GM12878 (cell line): ENCODE data around the gene PCDHGA8. TPM values are rescaled to one million over a fixed set of nuclear protein-coding genes. Genes with fewer than 3 reads are reported as not detected.

Source experiments
- BHLHE40 ChIP-seq, 2 experiments: fragments of 450-650 bp in 1 of 2; IDR thresholded peaks; 2 replicates each; pipeline ENCODE4 v1.6.1; 2011 to 2017; ENCODE audit warnings: low read depth in 2 of 2, borderline replicate concordance in 1 of 2, improper control_type of control experiment in 1 of 2, low read length in 1 of 2, mild to moderate bottlenecking in 1 of 2
- CBX3 ChIP-seq: fragments of 200-600 bp; sonication (generic); IDR thresholded peaks from 2 replicates; pipeline ENCODE4 v1.6.1; 2016; ENCODE audit warnings: low read depth, borderline replicate concordance
- CHD2 ChIP-seq: IDR thresholded peaks from 2 replicates; pipeline ENCODE4 v1.6.1; 2011; ENCODE audit warnings: low read depth, low read length, improper control_type of control experiment, borderline replicate concordance
- EED ChIP-seq: sonication (generic); IDR thresholded peaks from 2 replicates; pipeline ENCODE4 v1.6.1; 2016; ENCODE audit warnings: antibody characterized with exemption, low read depth
- FOS ChIP-seq: IDR thresholded peaks from 3 replicates; pipeline ENCODE4 v1.6.1; 2011; ENCODE audit warnings: borderline replicate concordance; ENCODE audit not compliant: insufficient read length; ENCODE audit errors: extremely low read depth
- FOXK2 ChIP-seq: fragments of 450-650 bp; IDR thresholded peaks from 2 replicates; pipeline ENCODE4 v1.6.1; 2017; ENCODE audit warnings: mild to moderate bottlenecking, moderate library complexity
- GABPA ChIP-seq: IDR thresholded peaks from 2 replicates; pipeline ENCODE4 v1.6.1; 2014; ENCODE audit warnings: antibody characterized with exemption, low read depth, mild to moderate bottlenecking, inconsistent platforms
- IRF4 ChIP-seq: IDR thresholded peaks from 2 replicates; pipeline ENCODE4 v1.6.1; 2011; ENCODE audit warnings: low read depth, low read length
- MEF2B ChIP-seq: fragments of 450-650 bp; IDR thresholded peaks from 2 replicates; pipeline ENCODE4 v1.6.1; 2018; ENCODE audit warnings: mild to moderate bottlenecking, moderate library complexity; ENCODE audit not compliant: partially characterized antibody, poor library complexity, severe bottlenecking
- PAX8 ChIP-seq: fragments of 450-650 bp; IDR thresholded peaks from 2 replicates; pipeline ENCODE4 v1.6.1; 2017; ENCODE audit warnings: mild to moderate bottlenecking, moderate library complexity
- POU2F2 ChIP-seq: IDR thresholded peaks from 3 replicates; pipeline ENCODE4 v1.6.1; 2011; ENCODE audit warnings: low read depth, mild to moderate bottlenecking, low read length, borderline replicate concordance
- RAD21 ChIP-seq: IDR thresholded peaks from 2 replicates; pipeline ENCODE4 v1.6.1; 2011; ENCODE audit warnings: mild to moderate bottlenecking, low read depth, low read length, moderate library complexity; ENCODE audit not compliant: insufficient read depth
- RAD51 ChIP-seq: fragments of 450-650 bp; IDR thresholded peaks from 2 replicates; pipeline ENCODE4 v1.6.1; 2016; ENCODE audit warnings: moderate library complexity, mild to moderate bottlenecking, inconsistent platforms
- SMARCA5 ChIP-seq: fragments of 450-650 bp; IDR thresholded peaks from 2 replicates; pipeline ENCODE4 v1.6.1; 2017; ENCODE audit warnings: mild to moderate bottlenecking
- SP1 ChIP-seq: IDR thresholded peaks from one replicate; pipeline ENCODE4 v1.6.1; 2011; ENCODE audit warnings: low read depth, low read length
- STAT1 ChIP-seq: fragments of 450-650 bp; conservative IDR thresholded peaks from 2 replicates; pipeline ENCODE4 v1.6.1; 2014; ENCODE audit warnings: antibody characterized with exemption, mild to moderate bottlenecking
- TBL1XR1 ChIP-seq: IDR thresholded peaks from 2 replicates; pipeline ENCODE4 v1.6.1; 2012; ENCODE audit warnings: low read depth, low read length, improper control_type of control experiment
- TCF7 ChIP-seq: IDR thresholded peaks from 2 replicates; pipeline ENCODE4 v1.6.1; 2014; ENCODE audit warnings: antibody characterized with exemption, borderline replicate concordance
- ZNF24 ChIP-seq: fragments of 450-650 bp; IDR thresholded peaks from 2 replicates; pipeline ENCODE4 v1.6.1; 2017; ENCODE audit warnings: antibody characterized with exemption, mild to moderate bottlenecking
- ZSCAN29 ChIP-seq: fragments of 450-650 bp; IDR thresholded peaks from 2 replicates; pipeline ENCODE4 v1.6.1; 2017; ENCODE audit warnings: mild to moderate bottlenecking, moderate library complexity
- polyA plus RNA-seq, 11 experiments: library from polyadenylated mRNA; depleted of rRNA in 4 of 11; unstranded in 6 of 11; stranded (reverse) in 5 of 11; fragments of >200 nt; fragmentation: Nextera tagmentation in 4 of 11; fragmentation: Illumina TruSeq in 1 of 11; extraction: Ambion mirVana in 4 of 11; extraction: Trizol in 1 of 11; gene quantifications; 1 replicate in 1 of 11; 2 replicates in 10 of 11; pipeline versions ENCODE4 v1.2.1 to v1.2.3, GENCODE V29; 2011 to 2016; ENCODE audit warnings: inconsistent platforms in 2 of 11, missing spikeins in 2 of 11, low read depth in 1 of 11
- total RNA-seq, 4 experiments: library from RNA; depleted of rRNA in 3 of 4; stranded (reverse); fragments of >200 nt in 3 of 4; fragmentation: Illumina TruSeq in 1 of 4; extraction: Trizol in 1 of 4; gene quantifications; 2 replicates each; pipeline versions ENCODE4 v1.2.1 to v1.2.3, GENCODE V29; 2013 to 2021
- TF ChIP-seq, protein P1 (sequence below): fragments of 450-650 bp; IDR thresholded peaks from 2 replicates; pipeline ENCODE4 v1.6.1; 2017; ENCODE audit warnings: mild to moderate bottlenecking, low read depth, inconsistent platforms; ENCODE audit not compliant: poor library complexity, severe bottlenecking
- TF ChIP-seq, protein P2 (sequence below): fragments of 450-650 bp; IDR thresholded peaks from 2 replicates; pipeline ENCODE4 v1.6.1; 2016; ENCODE audit warnings: mild to moderate bottlenecking
- TF ChIP-seq, protein P3 (sequence below): fragments of 450-650 bp; IDR thresholded peaks from 2 replicates; pipeline ENCODE4 v1.6.1; 2017; ENCODE audit warnings: borderline replicate concordance
- TF ChIP-seq, protein P4 (sequence below), 3 experiments: IDR thresholded peaks in 2 of 3; conservative IDR thresholded peaks in 1 of 3; 2 replicates each; pipeline ENCODE4 v1.5.1; 2011; ENCODE audit warnings: low read depth in 3 of 3, low read length in 3 of 3, mild to moderate bottlenecking in 3 of 3, control low read depth in 2 of 3, moderate library complexity in 2 of 3, inconsistent platforms in 1 of 3, mixed read lengths in 1 of 3; ENCODE audit not compliant: control insufficient read depth in 2 of 3, insufficient read depth in 1 of 3; ENCODE audit errors: extremely low read depth in 1 of 3

PCDHGA8 gene
- total and polyA plus RNA-seq, 10 of the 15 experiments (the other 5 are each of a cell fraction or from before 2014, with no cell fraction given), result 0.01 to 0.04 TPM; not detected in 8

DNA sequence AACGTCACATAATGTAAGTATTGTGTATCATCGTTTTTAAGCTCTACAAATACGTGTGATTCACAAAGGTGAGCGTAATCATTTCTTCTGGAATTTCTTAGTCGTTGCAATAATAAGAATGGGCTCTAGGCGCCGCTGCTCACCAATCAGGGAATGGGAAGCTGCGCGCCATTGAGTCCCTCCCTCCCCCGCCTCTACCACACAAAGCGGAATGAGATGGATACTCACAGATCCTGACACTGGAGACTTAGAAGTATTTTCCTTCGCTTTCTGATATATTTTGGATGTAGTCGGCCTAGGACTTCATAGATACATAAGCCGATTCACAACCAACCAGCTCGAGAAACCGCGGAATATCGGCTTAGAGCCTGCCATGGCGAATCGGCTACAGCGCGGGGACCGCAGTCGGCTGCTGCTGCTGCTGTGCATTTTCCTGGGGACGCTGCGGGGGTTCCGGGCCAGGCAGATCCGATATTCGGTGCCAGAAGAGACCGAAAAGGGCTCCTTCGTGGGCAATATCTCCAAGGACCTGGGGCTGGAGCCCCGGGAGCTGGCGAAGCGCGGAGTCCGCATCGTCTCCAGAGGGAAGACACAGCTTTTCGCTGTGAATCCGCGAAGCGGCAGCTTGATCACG, 28.5 kb downstream of the PCDHGA8 start, which contains the start of gene PCDHGA11 (continued):
- TF ChIP-seq, protein P1, sequence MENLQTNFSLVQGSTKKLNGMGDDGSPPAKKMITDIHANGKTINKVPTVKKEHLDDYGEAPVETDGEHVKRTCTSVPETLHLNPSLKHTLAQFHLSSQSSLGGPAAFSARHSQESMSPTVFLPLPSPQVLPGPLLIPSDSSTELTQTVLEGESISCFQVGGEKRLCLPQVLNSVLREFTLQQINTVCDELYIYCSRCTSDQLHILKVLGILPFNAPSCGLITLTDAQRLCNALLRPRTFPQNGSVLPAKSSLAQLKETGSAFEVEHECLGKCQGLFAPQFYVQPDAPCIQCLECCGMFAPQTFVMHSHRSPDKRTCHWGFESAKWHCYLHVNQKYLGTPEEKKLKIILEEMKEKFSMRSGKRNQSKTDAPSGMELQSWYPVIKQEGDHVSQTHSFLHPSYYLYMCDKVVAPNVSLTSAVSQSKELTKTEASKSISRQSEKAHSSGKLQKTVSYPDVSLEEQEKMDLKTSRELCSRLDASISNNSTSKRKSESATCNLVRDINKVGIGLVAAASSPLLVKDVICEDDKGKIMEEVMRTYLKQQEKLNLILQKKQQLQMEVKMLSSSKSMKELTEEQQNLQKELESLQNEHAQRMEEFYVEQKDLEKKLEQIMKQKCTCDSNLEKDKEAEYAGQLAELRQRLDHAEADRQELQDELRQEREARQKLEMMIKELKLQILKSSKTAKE, result no peak
- TF ChIP-seq IRF4 (no peak), TBL1XR1 (no peak), SMARCA5 (0 out of 2 replicates have a peak, but pooled peaks have one; percentile 56), TCF7 (no peak), EED (peak; percentile 52), CBX3 (no peak), ZSCAN29 (no peak), STAT1 (no peak), ZNF24 (peak; percentile 75; the same call in 1 of the 2 replicates), PAX8 (no peak), CHD2 (no peak), MEF2B (no peak), RAD51 (no peak), POU2F2 (0 out of 3 replicates have a peak, but pooled peaks have one; percentile 22), SP1 (no peak), BHLHE40 (IDR thresholded peaks at IDR 0.05; ENCODE audit: borderline replicate concordance in 1 of 2, low read depth in 2 of 2, low read length in 1 of 2) (no peak), RAD21 (peak; percentile 82), FOS (no peak), FOXK2 (no peak), GABPA (no peak)
- TF ChIP-seq, protein P2, sequence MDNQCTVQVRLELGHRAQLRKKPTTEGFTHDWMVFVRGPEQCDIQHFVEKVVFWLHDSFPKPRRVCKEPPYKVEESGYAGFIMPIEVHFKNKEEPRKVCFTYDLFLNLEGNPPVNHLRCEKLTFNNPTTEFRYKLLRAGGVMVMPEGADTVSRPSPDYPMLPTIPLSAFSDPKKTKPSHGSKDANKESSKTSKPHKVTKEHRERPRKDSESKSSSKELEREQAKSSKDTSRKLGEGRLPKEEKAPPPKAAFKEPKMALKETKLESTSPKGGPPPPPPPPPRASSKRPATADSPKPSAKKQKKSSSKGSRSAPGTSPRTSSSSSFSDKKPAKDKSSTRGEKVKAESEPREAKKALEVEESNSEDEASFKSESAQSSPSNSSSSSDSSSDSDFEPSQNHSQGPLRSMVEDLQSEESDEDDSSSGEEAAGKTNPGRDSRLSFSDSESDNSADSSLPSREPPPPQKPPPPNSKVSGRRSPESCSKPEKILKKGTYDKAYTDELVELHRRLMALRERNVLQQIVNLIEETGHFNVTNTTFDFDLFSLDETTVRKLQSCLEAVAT, result no peak
- TF ChIP-seq, protein P3, sequence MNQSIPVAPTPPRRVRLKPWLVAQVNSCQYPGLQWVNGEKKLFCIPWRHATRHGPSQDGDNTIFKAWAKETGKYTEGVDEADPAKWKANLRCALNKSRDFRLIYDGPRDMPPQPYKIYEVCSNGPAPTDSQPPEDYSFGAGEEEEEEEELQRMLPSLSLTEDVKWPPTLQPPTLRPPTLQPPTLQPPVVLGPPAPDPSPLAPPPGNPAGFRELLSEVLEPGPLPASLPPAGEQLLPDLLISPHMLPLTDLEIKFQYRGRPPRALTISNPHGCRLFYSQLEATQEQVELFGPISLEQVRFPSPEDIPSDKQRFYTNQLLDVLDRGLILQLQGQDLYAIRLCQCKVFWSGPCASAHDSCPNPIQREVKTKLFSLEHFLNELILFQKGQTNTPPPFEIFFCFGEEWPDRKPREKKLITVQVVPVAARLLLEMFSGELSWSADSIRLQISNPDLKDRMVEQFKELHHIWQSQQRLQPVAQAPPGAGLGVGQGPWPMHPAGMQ, result no peak
- TF ChIP-seq, protein P4, sequence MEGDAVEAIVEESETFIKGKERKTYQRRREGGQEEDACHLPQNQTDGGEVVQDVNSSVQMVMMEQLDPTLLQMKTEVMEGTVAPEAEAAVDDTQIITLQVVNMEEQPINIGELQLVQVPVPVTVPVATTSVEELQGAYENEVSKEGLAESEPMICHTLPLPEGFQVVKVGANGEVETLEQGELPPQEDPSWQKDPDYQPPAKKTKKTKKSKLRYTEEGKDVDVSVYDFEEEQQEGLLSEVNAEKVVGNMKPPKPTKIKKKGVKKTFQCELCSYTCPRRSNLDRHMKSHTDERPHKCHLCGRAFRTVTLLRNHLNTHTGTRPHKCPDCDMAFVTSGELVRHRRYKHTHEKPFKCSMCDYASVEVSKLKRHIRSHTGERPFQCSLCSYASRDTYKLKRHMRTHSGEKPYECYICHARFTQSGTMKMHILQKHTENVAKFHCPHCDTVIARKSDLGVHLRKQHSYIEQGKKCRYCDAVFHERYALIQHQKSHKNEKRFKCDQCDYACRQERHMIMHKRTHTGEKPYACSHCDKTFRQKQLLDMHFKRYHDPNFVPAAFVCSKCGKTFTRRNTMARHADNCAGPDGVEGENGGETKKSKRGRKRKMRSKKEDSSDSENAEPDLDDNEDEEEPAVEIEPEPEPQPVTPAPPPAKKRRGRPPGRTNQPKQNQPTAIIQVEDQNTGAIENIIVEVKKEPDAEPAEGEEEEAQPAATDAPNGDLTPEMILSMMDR (IDR thresholded peaks at IDR 0.05 in 2 of 3, conservative IDR thresholded peaks at IDR 0.05 in 1 of 3; ENCODE audit: control insufficient read depth in 2 of 3, extremely low read depth in 1 of 3, insufficient read depth in 1 of 3, low read depth in 3 of 3, low read length in 3 of 3), result peak; percentile 83 to 89 (median 89)
